GM18508 (cell line): Measurements from ENCODE around the gene BMF.
A peak's percentile ranks its signal among the peaks of the same experiment; 100 is the strongest.

ENCODE experiments used
- ATAC-seq: cut with Tn5 transposase; IDR thresholded peaks from one replicate; pipeline ENCODE4 v1.9.1; 2021; ENCODE audit warnings: moderate number of reproducible peaks; ENCODE audit not compliant: insufficient read depth, unreplicated experiment

Gene BMF

GRCh38 chr15:40053079-40053830 is 55.4 kb downstream of the BMF start:
- no peak for ATAC-seq

GRCh38 chr15:40052604-40053003 is 56.1 kb downstream of the BMF start:
- no peak for ATAC-seq

- ATAC-seq: no peak
Observed at GRCh38 chr15:40051616-40052415, 56.9 kb downstream of the BMF start.

- ATAC-seq: no peak
Observed at GRCh38 chr15:40050788-40051470, 57.8 kb downstream of the BMF start.

- no peak for ATAC-seq
Observed at GRCh38 chr15:40048926-40049475, 59.7 kb downstream of the BMF start.

- ATAC-seq: no peak
Observed at GRCh38 chr15:40048211-40048792, 60.4 kb downstream of the BMF start.

GRCh38 chr15:40047415-40048210 is 61.1 kb downstream of the BMF start:
- ATAC-seq: no peak

- no peak for ATAC-seq
Observed at GRCh38 chr15:40046721-40047414, 61.8 kb downstream of the BMF start.

- no peak for ATAC-seq
Observed at GRCh38 chr15:40045572-40046217, 63.0 kb downstream of the BMF start.

- ATAC-seq: peak; percentile 47
Observed at GRCh38 chr15:40044717-40045571, 63.7 kb downstream of the BMF start.

GRCh38 chr15:40043927-40044716 is 64.6 kb downstream of the BMF start:
- no peak for ATAC-seq

GRCh38 chr15:40042791-40043320 is 65.8 kb downstream of the BMF start:
- ATAC-seq: no peak

- no peak for ATAC-seq
Observed at GRCh38 chr15:40040770-40041169, 67.9 kb downstream of the BMF start.

GRCh38 chr15:40040293-40040635 is 68.4 kb downstream of the BMF start:
- no peak for ATAC-seq

- ATAC-seq: peak; percentile 83
Observed at GRCh38 chr15:40038638-40039543, 69.8 kb downstream of the BMF start, which contains the start of gene SRP14. SRP14 (minus strand) TSS chr15:40039181; CDS start chr15:40039116, 65 bp downstream.

GRCh38 chr15:40038275-40038637 is 70.4 kb downstream of the BMF start:
- ATAC-seq: no peak
